SK-N-SH treated with all-trans-retinoic acid at 6 μM for 48 hours (cell line): ENCODE data around the gene PAX5.

Source experiments
- CSRNP3 ChIP-seq: fragments of 250-450 bp; sonication (Bioruptor Pico); IDR thresholded peaks from 2 replicates; pipeline ENCODE4 v1.5.1; 2021; ENCODE audit warnings: mild to moderate bottlenecking, moderate library complexity
- ZC3H10 ChIP-seq: fragments of 250-450 bp; sonication (Bioruptor Pico); IDR thresholded peaks from 2 replicates; pipeline ENCODE4 v1.5.1; 2021; ENCODE audit warnings: mild to moderate bottlenecking, moderate library complexity
- ZFP30 ChIP-seq: fragments of 450-650 bp; formaldehyde crosslinking; IDR thresholded peaks from 2 replicates; pipeline ENCODE4 v1.5.0; 2022; ENCODE audit warnings: mild to moderate bottlenecking, moderate library complexity

GRCh38 chr9:36985061-36985768 is 48.9 kb downstream of the PAX5 start:
- no peak for TF ChIP-seq ZFP30 (CRISPR knock-in tag)
- no peak for TF ChIP-seq CSRNP3
- TF ChIP-seq ZC3H10 (CRISPR knock-in tag) = no peak
